Esophagus (tissue), 2 donors: ENCODE data around the gene AGFG1. TPM values are rescaled to one million over a fixed set of nuclear protein-coding genes. Genes with fewer than 3 reads are reported as not detected.

Source experiments
- H3K27ac ChIP-seq, 2 donors: one replicate each; pipeline ENCODE4 v1.5.1; 2013; ENCODE audit warnings: low read depth in 2 of 2, mild to moderate bottlenecking in 2 of 2, inconsistent platforms in 1 of 2, low read length in 1 of 2, moderate library complexity in 1 of 2
- H3K27me3 ChIP-seq, 2 donors: one replicate each; pipeline ENCODE4 v1.6.1; 2013; ENCODE audit warnings: low read length in 2 of 2, control low read depth in 1 of 2, mild to moderate bottlenecking in 1 of 2; ENCODE audit not compliant: insufficient read depth in 2 of 2, control insufficient read depth in 1 of 2
- H3K36me3 ChIP-seq, 2 donors: one replicate each; pipeline ENCODE4 v1.6.1; 2013; ENCODE audit warnings: low read length in 1 of 2; ENCODE audit not compliant: control insufficient read depth in 2 of 2, insufficient read depth in 2 of 2
- H3K4me1 ChIP-seq, 2 donors: one replicate each; pipeline ENCODE4 v1.6.1; 2013; ENCODE audit warnings: low read length in 1 of 2; ENCODE audit not compliant: control insufficient read depth in 2 of 2, insufficient read depth in 2 of 2
- H3K4me3 ChIP-seq, 2 donors: one replicate each; pipeline ENCODE4 v1.5.1; 2013; ENCODE audit warnings: low read length in 2 of 2, mild to moderate bottlenecking in 2 of 2, low read depth in 1 of 2, moderate library complexity in 1 of 2
- H3K9me3 ChIP-seq, 2 donors: one replicate each; pipeline ENCODE4 v1.6.1; 2013; ENCODE audit warnings: mild to moderate bottlenecking in 2 of 2, low read depth in 1 of 2, low read length in 1 of 2, moderate library complexity in 1 of 2; ENCODE audit not compliant: control insufficient read depth in 2 of 2, insufficient read depth in 1 of 2
- WGBS, 2 donors: extraction: QIAGEN DNeasy Blood & Tissue Kit; methylation state at CpG; one replicate each; pipeline ENCODE4 v1.1.7; 2013; 5-methylcytosine and 5-hydroxymethylcytosine counted together
- polyA plus RNA-seq, 2 donors: library from polyadenylated mRNA; stranded (reverse); fragments of 200-250 nt; gene quantifications; one replicate each; pipeline ENCODE4 v1.2.3, GENCODE V29; 2013
- donor health status: healthy with polysubstance abuse.
- donor health status: Bipolar disorder and iron deficiency.

Gene AGFG1
- polyA plus RNA-seq, 2 donors = 20.3 to 31.2 TPM

DNA sequence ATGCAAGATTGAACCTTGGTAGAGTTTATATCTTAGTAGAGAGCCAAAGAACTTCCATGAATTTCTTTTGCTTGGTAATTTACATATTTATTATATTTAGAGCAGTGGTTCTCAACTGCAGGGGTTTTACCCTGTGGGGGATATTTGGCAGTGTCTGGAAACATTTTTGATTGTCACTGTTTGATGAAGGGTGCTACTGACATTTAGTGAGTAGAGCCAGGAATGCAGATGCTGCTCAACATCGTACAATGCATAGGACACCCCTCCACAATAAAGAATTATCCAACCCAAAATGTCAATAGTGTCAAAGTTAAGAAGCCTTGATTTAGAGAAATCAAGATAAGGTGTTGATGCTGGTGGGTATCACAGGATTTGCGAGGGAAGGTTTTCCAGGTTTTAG, 14.7 kb downstream of the AGFG1 start:
- Histone ChIP-seq H3K4me3 (no peak overlapping the region), H3K27me3 (no peaks in the 10 kb centered on the region), H3K9me3 (no peaks in the 10 kb centered on the region), H3K36me3 (no peaks in the 10 kb centered on the region), H3K4me1 (no peaks in the 10 kb centered on the region), H3K27ac (no peak overlapping the region)
- WGBS, 2 donors = 91 to 93% methylated on average over 2 of the region's 2 CpGs

DNA sequence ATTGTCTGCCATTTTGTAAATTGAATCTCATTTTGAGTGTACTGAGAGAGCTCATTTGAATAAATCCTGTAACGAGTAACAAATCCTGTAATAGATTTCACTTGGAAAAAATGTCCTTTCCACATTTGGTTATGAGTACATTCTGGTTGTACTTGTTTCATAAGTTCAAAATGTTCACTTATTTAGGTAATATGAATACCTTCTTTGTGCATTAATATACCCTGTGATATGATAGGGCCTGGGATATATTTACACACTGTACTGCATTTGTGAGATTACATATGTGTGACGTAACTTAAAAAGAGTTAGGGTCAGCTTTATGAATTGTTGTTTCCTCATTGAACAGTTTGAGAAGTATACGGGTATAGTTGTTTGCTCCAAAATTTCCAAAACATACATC, 16.1 kb downstream of the AGFG1 start:
- Histone ChIP-seq H3K27ac (no peak overlapping the region), H3K27me3 (no peaks in the 10 kb centered on the region), H3K4me3 (no peak overlapping the region), H3K4me1 (no peaks in the 10 kb centered on the region), H3K9me3 (no peaks in the 10 kb centered on the region), H3K36me3 (no peaks in the 10 kb centered on the region)
- 84 to 87% methylated on average over 3 of the region's 3 CpGs for WGBS, 2 donors

DNA sequence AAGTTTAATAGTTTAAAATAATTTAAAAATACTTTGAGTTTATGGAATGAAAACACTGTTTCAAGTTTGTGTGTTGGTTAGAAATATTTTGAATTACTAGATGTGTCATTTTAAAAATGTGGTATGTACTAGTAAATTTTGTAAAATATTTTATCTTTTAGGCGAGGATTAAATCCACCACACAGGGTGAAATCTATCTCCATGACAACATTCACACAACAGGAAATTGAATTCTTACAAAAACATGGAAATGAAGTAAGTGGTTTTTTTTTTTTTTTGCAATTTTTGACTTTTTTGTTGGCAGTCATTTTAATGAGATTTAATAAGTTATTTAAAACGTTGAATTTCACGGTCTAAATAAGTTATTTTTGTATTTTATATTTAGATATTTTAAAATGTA, 19.4 kb downstream of the AGFG1 start:
- Histone ChIP-seq H3K36me3 (peaks cover 0 to 5% of the 10 kb centered on the region in 2 donors), H3K9me3 (no peaks in the 10 kb centered on the region), H3K27ac (no peak overlapping the region), H3K27me3 (no peaks in the 10 kb centered on the region), H3K4me1 (no peaks in the 10 kb centered on the region), H3K4me3 (no peak overlapping the region)
- WGBS, 2 donors = 81% methylated on average over 3 of the region's 3 CpGs

DNA sequence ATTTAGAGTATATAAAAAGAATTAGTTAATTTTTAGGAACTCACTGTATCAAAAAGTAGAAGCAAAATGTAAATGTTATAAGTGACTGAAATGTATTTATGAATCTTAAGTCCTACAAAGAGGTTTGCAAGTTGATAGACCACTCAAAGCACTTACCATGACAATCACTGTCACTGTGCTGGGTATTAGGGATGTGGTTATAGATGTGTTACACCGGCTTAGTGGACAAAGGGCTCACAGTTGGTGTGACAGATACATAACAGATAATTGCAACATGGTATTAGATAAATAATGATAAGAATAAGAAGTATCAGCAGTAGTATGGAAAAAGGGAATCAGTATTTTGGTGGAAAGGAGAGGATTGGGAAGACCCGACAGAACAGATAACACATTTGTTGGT, 21.6 kb downstream of the AGFG1 start:
- no peak overlapping the region for H3K4me3 ChIP-seq
- WGBS, 2 donors = 90 to 96% methylated on average over 2 of the region's 2 CpGs
- H3K4me1 ChIP-seq = no peaks in the 10 kb centered on the region
- H3K9me3 ChIP-seq = no peaks in the 10 kb centered on the region
- peaks cover 0 to 5% of the 10 kb centered on the region in 2 donors for H3K36me3 ChIP-seq
- no peak overlapping the region for H3K27ac ChIP-seq
- H3K27me3 ChIP-seq = no peaks in the 10 kb centered on the region

- H3K27me3 ChIP-seq = no peaks in the 10 kb centered on the region
- WGBS, 2 donors = 67 to 72% methylated on average over 2 of the region's 2 CpGs
- H3K4me3 ChIP-seq = no peak overlapping the region
- H3K9me3 ChIP-seq = no peaks in the 10 kb centered on the region
- peaks cover 0 to 5% of the 10 kb centered on the region in 2 donors for H3K36me3 ChIP-seq
- H3K27ac ChIP-seq = no peak overlapping the region
- peaks cover 0 to 2% of the 10 kb centered on the region in 2 donors for H3K4me1 ChIP-seq
Observed at GRCh38 chr2:227497158-227497557, 25.2 kb downstream of the AGFG1 start.

- peaks cover 0 to 2% of the 10 kb centered on the region in 2 donors for H3K36me3 ChIP-seq
- H3K4me3 ChIP-seq = no peak overlapping the region
- H3K9me3 ChIP-seq = no peaks in the 10 kb centered on the region
- no peak overlapping the region for H3K27ac ChIP-seq
- 85 to 94% methylated on average over 6 of the region's 6 CpGs for WGBS, 2 donors
- peaks cover 3 to 7% of the 10 kb centered on the region in 2 donors for H3K4me1 ChIP-seq
- no peaks in the 10 kb centered on the region for H3K27me3 ChIP-seq
Observed at GRCh38 chr2:227499627-227500300, 27.8 kb downstream of the AGFG1 start.

DNA sequence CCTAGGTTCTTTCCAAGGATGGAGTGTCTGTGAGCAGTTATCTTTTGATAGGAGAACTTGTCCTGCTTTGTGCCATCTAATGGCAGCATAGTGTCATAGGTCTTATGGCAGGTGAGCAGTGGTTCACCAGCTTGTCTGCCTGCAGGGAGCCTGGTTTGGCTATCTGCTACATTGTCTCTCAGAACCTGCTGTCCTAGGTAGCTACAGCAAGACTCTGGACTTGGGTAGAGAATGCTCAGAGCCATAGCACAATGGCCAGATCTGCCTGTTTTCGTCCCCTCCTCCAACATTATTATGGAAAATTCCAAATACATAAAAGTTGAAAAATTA, 28.3 kb downstream of the AGFG1 start:
- no peak overlapping the region for H3K27ac ChIP-seq
- H3K9me3 ChIP-seq = no peaks in the 10 kb centered on the region
- peaks cover 3 to 7% of the 10 kb centered on the region in 2 donors for H3K4me1 ChIP-seq
- H3K27me3 ChIP-seq = no peaks in the 10 kb centered on the region
- H3K36me3 ChIP-seq = peaks cover 0 to under 1% of the 10 kb centered on the region in 2 donors
- H3K4me3 ChIP-seq = no peak overlapping the region
- WGBS, 2 donors = 95 to 100% methylated on average over 1 of the region's 1 CpG

- no peaks in the 10 kb centered on the region for H3K36me3 ChIP-seq
- no peaks in the 10 kb centered on the region for H3K27me3 ChIP-seq
- no peak overlapping the region for H3K4me3 ChIP-seq
- WGBS, 2 donors = 93 to 97% methylated on average over 5 of the region's 5 CpGs
- H3K9me3 ChIP-seq = no peaks in the 10 kb centered on the region
- peaks cover 3 to 9% of the 10 kb centered on the region in 2 donors for H3K4me1 ChIP-seq
- no peak overlapping the region for H3K27ac ChIP-seq
Observed at GRCh38 chr2:227503433-227504406, 31.8 kb downstream of the AGFG1 start.

DNA sequence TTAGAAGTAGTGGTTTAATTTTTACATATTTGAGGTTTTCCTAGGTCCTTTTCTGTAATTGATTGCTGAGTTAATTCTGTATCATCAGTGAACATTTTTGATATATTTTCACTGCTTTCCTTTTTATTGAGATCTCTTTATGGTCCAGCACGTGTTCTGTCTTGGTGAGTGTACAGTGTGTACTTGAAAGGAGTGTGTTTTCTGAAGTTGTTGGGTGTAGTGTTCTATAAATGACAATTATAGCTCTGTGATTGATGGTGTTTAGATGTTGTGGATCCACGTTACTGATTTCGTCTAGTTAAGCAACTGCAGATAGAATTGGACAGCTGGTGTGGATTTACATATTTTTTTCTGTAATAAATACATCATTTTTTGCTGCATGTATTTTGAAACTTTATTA, 32.7 kb downstream of the AGFG1 start:
- H3K9me3 ChIP-seq = no peaks in the 10 kb centered on the region
- H3K4me1 ChIP-seq = peaks cover 3 to 9% of the 10 kb centered on the region in 2 donors
- H3K27ac ChIP-seq = no peak overlapping the region
- 56 to 62% methylated on average over 3 of the region's 3 CpGs for WGBS, 2 donors
- no peaks in the 10 kb centered on the region for H3K36me3 ChIP-seq
- no peaks in the 10 kb centered on the region for H3K27me3 ChIP-seq
- no peak overlapping the region for H3K4me3 ChIP-seq
